SK-N-MC (cell line): ENCODE results near the gene KCNH5.

ENCODE experiments used
- EZH2 ChIP-seq: fragments of 200-600 bp; sonication (generic); IDR thresholded peaks from one replicate; pipeline ENCODE4 v1.6.1; 2017; ENCODE audit warnings: antibody characterized with exemption
- POLR2AphosphoS5 ChIP-seq: IDR thresholded peaks from 2 replicates; pipeline ENCODE4 v1.6.1; 2012; ENCODE audit warnings: mild to moderate bottlenecking, low read depth, low read length, borderline replicate concordance

GRCh38 chr14:62889364-62889763 is 155.9 kb downstream of the KCNH5 start:
- no peak for TF ChIP-seq POLR2AphosphoS5
- TF ChIP-seq EZH2 = no peak
